Ovary (tissue), 3 donors: Measurements from ENCODE around the gene TRRAP.

ENCODE experiments used
- EP300 ChIP-seq: sonication (generic); formaldehyde crosslinking; IDR thresholded peaks from one replicate; pipeline ENCODE4 v1.6.1; 2017; ENCODE audit warnings: antibody characterized with exemption
- POLR2A ChIP-seq: fragments of 450-650 bp; IDR thresholded peaks from one replicate; pipeline ENCODE4 v1.6.1; 2017; ENCODE audit warnings: antibody characterized with exemption, mild to moderate bottlenecking, moderate library complexity
- TF ChIP-seq, protein P1 (sequence below), 3 donors: fragments of 450-650 bp in 2 of 3; fragments of 200-600 bp in 1 of 3; IDR thresholded peaks; one replicate each; pipeline versions ENCODE4 v1.5.1 to v1.8.0; 2016 to 2022; ENCODE audit warnings: antibody characterized with exemption in 3 of 3, mild to moderate bottlenecking in 1 of 3
- donor health status: DM: no; HTN: no; CAD: no.

- TF ChIP-seq, protein P1, sequence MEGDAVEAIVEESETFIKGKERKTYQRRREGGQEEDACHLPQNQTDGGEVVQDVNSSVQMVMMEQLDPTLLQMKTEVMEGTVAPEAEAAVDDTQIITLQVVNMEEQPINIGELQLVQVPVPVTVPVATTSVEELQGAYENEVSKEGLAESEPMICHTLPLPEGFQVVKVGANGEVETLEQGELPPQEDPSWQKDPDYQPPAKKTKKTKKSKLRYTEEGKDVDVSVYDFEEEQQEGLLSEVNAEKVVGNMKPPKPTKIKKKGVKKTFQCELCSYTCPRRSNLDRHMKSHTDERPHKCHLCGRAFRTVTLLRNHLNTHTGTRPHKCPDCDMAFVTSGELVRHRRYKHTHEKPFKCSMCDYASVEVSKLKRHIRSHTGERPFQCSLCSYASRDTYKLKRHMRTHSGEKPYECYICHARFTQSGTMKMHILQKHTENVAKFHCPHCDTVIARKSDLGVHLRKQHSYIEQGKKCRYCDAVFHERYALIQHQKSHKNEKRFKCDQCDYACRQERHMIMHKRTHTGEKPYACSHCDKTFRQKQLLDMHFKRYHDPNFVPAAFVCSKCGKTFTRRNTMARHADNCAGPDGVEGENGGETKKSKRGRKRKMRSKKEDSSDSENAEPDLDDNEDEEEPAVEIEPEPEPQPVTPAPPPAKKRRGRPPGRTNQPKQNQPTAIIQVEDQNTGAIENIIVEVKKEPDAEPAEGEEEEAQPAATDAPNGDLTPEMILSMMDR (IDR thresholded peaks at IDR 0.05), result no peak
- TF ChIP-seq POLR2A (no peak), EP300 (no peak)
Observed at GRCh38 chr7:99014113-99014985, 136.0 kb downstream of the TRRAP start.
